Ovary (tissue), 3 donors: ENCODE results near the gene RNMT.

Experiments
- POLR2A ChIP-seq: fragments of 450-650 bp; IDR thresholded peaks from one replicate; pipeline ENCODE4 v1.6.1; 2017; ENCODE audit warnings: antibody characterized with exemption, mild to moderate bottlenecking, moderate library complexity
- TF ChIP-seq, protein P1 (sequence below), 3 donors: fragments of 450-650 bp in 2 of 3; fragments of 200-600 bp in 1 of 3; IDR thresholded peaks; one replicate each; pipeline versions ENCODE4 v1.5.1 to v1.8.0; 2016 to 2022; ENCODE audit warnings: antibody characterized with exemption in 3 of 3, mild to moderate bottlenecking in 1 of 3
- donor health status: DM: no; HTN: no; CAD: no.

DNA sequence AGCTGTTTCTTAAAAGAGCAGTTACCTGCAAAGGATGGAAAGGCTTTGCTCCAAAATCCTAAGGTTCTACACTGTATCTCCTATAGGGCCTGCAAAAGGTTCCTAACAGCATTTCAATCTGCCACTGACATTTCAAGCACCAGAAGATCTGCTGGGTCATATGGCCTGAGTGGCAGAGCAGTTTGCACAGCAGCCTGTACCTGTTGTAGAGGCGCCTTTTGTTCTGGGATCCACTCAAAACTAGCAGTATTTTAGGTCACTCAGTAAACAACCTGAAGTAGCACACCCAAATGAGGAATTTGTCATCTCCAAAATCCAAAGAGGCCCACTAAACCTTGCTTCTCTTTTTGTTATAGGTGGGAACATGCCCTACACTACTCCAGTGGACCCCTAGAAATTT, 6.3 kb upstream of the RNMT start:
- TF ChIP-seq POLR2A, result no peak
- TF ChIP-seq, protein P1, sequence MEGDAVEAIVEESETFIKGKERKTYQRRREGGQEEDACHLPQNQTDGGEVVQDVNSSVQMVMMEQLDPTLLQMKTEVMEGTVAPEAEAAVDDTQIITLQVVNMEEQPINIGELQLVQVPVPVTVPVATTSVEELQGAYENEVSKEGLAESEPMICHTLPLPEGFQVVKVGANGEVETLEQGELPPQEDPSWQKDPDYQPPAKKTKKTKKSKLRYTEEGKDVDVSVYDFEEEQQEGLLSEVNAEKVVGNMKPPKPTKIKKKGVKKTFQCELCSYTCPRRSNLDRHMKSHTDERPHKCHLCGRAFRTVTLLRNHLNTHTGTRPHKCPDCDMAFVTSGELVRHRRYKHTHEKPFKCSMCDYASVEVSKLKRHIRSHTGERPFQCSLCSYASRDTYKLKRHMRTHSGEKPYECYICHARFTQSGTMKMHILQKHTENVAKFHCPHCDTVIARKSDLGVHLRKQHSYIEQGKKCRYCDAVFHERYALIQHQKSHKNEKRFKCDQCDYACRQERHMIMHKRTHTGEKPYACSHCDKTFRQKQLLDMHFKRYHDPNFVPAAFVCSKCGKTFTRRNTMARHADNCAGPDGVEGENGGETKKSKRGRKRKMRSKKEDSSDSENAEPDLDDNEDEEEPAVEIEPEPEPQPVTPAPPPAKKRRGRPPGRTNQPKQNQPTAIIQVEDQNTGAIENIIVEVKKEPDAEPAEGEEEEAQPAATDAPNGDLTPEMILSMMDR (IDR thresholded peaks at IDR 0.05), result no peak
